HUDEP-2 (cell line): ENCODE data around the gene TNRC6B.
A peak's percentile ranks its signal among the peaks of the same experiment; 100 is the strongest.
"Not testable (repeated sequence)": the region's sequence is repeated elsewhere in the genome, so short reads cannot be mapped to it uniquely, and the experiment has no call there.

Source experiments
- DNase-seq, 76 experiments: peaks; one replicate each; lab custom pipeline; 2025; ENCODE audit not compliant: unreplicated experiment in 76 of 76; lab: John Stamatoyannopoulos, UW

Gene TNRC6B, protein sequence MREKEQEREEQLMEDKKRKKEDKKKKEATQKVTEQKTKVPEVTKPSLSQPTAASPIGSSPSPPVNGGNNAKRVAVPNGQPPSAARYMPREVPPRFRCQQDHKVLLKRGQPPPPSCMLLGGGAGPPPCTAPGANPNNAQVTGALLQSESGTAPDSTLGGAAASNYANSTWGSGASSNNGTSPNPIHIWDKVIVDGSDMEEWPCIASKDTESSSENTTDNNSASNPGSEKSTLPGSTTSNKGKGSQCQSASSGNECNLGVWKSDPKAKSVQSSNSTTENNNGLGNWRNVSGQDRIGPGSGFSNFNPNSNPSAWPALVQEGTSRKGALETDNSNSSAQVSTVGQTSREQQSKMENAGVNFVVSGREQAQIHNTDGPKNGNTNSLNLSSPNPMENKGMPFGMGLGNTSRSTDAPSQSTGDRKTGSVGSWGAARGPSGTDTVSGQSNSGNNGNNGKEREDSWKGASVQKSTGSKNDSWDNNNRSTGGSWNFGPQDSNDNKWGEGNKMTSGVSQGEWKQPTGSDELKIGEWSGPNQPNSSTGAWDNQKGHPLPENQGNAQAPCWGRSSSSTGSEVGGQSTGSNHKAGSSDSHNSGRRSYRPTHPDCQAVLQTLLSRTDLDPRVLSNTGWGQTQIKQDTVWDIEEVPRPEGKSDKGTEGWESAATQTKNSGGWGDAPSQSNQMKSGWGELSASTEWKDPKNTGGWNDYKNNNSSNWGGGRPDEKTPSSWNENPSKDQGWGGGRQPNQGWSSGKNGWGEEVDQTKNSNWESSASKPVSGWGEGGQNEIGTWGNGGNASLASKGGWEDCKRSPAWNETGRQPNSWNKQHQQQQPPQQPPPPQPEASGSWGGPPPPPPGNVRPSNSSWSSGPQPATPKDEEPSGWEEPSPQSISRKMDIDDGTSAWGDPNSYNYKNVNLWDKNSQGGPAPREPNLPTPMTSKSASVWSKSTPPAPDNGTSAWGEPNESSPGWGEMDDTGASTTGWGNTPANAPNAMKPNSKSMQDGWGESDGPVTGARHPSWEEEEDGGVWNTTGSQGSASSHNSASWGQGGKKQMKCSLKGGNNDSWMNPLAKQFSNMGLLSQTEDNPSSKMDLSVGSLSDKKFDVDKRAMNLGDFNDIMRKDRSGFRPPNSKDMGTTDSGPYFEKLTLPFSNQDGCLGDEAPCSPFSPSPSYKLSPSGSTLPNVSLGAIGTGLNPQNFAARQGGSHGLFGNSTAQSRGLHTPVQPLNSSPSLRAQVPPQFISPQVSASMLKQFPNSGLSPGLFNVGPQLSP (N-terminal part only)

DNA sequence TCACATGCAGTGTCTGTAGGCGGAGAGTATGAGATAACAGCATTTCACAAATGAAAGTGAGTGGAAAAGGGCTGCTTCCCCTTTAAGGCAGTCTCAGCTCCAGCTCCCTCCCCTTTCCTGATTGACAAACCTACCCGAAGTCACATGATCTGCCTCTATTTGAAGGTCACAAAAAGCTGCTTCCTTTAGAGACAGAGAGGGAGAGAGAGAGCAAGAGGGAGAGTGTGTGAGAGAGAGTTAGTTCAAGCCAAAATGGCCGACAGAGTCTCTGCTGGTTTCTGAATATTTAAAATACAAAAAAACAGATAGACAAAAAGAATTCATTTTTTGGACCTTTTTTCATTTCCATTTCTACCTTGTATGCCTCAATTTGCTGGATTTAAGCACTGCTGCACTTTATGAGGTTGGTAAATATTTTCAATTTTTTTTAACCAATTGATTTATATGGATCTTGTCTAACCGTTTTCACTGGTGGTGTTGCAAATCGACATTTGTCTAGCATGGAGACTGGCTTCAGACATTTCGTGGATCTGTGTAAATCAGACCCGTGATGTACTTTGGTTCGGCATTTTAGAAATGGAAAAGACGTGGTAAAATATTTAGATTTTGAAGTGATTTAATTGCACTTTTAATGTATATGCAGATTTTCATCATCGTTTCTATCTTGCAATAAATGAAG lies at the start of gene TNRC6B:
TNRC6B (plus strand) TSS at position 188 of the 679 bp plus-strand sequence; CDS start at position 399, 211 bp downstream.
- DNase-seq, result peak in 73 of 76 experiments; percentile 33 to 97 (median 83)

DNA sequence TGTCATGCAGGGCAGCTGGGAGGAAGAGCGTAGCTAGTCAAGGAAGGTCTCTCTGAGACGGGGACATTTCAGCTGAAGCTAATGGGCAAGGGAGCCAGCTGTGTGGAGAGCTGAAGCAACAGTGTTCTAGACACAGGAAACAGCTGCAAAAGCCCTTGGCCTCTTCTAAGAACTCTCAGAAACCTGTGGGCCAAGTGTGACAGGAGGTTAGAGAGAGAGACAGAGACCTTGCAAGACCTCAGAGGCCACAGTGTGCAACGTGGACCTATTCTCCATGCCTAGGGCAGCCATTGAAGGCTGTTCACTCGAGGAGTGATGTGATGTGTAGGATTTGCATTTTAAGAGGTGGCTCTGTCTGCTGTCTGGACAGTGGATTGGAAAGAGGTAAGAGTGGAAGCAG lies 48.7 kb upstream of the TNRC6B start:
- DNase-seq, result no peak

DNA sequence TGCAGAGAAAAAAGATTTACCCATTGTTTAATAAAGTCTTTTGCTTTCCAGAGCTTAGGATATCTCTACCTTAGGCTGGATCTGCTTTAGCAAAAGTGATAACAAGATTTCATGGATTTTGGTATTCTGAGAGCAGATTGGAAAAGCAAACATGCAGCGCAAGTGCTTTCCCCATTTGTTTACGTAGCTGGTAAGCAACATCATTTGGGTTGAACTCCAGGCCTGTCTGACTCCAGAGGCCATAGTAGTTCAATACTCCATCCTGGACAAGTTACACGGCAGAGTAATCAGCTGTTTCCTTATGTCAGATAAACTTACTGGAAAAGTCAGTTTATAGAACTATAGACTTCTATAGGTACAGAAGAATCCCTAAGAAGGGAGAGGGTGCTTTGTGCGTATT lies 40.6 kb upstream of the TNRC6B start:
- DNase-seq, result no peak

DNA sequence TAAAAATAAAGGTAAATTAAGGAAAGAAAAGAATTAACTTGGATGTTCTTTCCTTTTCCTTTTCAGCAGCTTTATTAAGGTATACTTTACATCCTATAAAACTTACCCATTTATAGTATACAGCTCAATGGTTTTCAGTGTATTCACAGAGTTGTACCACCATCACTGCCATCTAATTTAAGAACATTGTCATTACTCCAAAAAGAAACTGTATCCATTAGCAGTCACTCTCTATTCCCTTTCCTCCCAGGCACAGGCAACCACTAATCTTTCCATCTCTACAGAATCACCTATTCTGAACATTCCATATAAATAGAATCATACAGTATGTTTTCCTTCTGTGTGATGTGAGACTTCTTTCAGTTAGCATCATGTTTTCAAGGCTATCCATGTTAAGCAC lies 38.9 kb upstream of the TNRC6B start:
- DNase-seq, result no peak

DNA sequence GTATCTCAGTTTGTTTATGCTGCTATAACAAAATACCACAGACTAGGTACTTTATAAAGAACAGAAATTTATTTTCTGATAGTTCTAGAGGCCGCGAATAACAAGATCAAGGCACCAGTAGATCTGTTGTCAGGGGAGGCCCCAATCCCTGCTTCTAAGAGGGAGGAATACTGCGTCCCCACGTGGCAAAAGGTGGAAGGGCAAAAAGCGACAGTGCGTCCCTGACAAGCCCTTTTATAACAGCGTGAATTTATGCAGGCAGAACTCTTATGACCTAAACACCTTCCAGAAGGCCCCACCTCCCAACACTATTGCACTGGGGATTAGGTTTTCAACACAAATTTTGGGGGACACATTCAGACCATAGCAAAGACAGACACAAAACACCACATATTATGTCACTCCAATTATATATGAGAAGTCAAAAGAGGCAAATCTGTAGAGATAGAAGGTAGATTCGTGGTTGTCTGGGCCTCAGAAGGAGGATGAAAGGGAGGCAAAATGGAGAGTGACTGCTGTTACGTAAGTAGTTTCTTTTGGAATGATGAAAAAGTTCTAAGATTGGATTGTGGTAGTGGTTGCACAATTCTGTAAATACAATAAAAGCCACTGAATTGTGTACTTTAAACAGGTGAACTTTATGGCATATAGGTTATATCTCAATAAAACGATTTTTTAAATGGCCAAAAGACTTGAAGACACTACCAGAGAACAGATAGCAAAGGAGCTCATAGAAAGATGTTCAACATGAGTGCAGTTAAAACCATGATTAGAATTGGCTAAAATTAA lies 30.1 kb upstream of the TNRC6B start:
- DNase-seq, result peak in 2 of 76 experiments; percentile 4 to 7

DNA sequence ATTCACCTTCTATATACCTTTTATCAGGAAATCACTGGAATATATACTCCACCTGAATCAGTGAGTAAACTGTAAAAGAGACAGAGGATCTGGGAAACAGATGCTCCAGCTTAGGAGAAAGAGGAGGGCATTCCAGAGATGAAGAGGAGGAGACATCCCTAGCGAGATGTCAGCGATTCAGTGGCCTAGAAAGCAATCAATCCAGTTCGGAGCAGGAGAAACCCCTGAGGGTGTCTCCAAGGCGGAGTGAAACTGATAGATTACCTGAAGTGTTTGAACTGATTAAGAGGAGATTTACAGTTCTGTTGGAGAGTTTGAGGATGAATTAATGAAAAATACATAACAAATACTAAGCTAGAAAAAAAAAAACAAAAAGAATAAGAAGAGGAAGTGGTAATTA lies 24.5 kb upstream of the TNRC6B start:
- no peak for DNase-seq

DNA sequence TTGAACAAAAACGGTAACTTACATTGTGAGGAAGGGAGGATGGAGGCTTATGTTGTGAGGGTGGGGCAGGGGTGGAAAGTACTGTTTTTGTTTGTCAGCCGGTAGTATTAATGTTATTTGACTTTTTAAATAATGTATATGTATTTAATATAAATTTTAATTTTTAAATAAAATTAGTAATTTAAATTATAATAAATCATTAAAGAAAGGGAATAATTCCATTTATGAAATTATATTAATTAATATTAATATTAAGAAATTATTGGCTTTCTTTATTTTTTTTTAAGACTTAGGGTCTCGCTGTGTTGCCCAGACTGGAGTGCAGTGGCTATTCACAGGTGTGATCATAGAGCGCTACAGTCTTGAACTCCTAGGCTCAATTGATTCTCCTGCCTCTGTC lies 24.0 kb upstream of the TNRC6B start:
- no peak for DNase-seq

DNA sequence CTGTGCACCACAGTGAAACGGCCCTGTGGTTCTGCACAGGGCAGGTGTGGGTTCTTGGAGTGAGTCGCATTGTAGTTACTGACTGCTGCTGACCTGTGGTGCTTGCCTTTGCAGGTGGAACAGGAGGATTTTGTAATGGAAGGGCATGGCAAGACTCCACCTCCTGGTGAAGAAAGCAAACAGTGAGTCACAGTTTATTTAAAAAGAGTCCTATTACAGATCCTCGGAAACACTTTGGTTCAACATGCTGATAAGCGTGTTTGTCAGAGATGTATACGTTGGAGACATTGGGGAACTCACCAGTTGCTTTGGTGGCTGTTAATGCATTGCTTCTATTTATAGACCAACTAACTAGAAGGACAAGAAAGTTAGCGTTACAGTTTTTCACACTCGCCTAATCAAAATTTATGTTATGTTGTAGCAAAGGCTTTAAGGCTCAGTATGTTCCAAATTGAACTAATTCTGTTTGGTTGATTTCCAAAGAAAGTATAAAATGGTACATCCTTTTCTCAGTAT lies 21.7 kb upstream of the TNRC6B start:
- DNase-seq, result peak in 4 of 76 experiments; percentile 12 to 32 (median 22)

DNA sequence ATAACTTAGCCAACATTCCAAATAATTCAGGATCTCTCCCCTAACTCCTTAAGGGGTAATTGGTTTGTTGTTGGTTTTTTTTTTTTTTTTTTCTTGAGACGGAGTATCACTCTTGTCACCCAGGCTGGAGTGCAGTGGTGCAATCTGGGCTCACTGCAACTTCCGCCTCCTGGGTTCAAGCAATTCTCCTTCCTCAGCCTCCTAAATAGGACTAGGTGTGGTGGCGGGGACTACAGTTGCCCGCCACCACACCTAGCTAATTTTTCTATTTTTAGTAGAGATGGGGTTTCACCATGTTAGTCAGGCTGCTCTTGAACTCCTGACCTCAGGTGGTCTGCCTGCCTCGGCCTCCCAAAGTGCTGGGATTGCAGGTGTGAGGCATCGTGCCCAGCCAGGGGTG lies 21.0 kb upstream of the TNRC6B start:
- DNase-seq, result not testable (repeated sequence)

DNA sequence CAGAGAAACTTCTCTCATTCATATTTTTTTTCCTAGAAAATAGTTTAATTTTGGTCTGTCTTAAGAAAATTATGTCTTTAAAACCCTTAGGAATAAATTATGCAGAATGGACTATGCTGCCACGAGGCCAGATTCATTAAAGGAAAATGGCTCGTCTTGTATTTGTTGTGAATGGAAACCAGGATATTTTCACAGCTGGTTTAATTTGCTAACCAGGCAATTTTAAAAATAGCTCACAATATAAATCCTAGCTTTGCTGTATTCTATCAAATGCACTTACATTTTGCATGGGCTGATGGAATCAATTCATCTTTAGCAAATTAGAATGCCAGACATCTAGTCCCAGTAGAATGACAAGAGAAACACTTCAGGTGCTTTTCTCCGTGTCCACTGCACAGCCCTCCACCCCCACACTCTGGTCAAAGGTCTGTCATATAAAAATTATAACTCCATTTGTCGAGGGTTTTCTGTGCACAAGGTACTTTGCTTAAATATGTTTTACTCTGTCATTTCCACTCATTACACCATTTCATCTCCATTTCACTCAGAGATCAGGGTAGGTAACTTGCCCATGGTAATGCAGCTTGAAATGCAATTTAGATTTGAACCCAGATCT lies 20.3 kb upstream of the TNRC6B start:
- no peak for DNase-seq

DNA sequence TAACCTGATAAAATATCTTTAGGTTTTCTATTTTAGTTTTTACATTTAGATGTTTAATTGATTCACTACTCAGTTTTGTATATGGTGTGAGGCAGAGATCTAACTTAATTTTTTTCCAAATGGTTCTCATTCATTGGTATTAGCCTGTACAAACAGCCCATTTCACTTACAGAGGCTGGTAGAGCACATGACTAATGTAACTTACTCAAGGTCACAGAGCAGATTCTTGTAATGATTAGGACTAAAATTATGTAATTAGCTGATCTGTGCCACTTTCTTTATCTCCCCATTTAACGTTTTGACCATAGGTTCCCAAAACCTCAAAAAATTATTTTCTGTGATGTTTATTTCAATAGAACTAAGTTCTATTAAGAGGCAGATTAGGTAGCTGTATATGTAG lies 16.5 kb upstream of the TNRC6B start:
- no peak for DNase-seq

DNA sequence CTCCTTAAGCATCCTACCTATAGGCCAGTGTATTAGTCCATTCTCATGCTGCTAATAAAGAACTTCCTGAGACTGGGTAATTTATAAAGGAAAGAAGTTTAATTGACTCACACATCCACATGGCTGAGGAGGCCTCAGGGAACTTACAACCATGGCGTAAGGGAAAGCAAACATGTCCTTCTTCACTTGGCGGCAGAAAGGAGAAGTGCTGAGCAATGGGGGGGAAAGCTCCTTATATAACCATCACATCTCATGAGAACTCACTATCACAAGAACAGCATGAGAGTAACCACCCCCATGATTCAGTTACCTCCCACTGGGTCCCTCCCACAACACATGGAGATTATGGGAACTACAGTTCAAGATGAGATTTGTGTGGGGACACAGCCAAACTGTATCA lies 12.2 kb upstream of the TNRC6B start:
- DNase-seq, result peak in 4 of 76 experiments; percentile 10 to 37 (median 18)

DNA sequence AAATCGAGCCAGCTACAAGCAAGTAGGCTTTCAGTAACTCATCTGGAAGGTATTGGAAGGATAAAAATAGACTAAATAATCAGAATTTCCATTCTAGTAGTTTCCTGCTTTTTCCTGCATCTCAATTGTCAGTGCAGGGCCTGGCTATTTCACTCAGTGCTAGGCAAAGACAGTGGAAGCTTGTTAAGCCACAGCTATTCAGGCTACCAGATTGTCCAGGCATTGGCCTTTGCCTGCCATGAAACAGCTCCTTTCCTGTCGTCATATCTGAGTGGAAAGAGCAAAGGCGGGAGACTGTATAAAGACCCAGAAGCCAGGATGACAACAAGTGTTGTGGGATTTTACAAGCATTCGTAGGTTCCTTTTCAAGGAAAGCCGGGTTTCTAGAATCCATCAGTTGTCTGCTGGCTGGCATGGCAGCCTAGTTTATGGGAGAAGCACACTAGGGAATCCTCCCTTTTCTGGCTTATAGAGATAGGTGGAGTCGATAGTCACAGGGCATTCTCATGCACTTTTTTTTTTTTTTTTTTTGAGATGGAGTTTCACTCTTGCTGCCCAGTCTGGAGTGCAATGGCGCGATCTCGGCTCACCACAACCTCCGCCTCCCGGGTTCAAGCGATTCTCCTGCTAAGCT lies 2.0 kb upstream of the TNRC6B start:
- DNase-seq, result peak in 4 of 76 experiments; percentile 21 to 35 (median 28)

DNA sequence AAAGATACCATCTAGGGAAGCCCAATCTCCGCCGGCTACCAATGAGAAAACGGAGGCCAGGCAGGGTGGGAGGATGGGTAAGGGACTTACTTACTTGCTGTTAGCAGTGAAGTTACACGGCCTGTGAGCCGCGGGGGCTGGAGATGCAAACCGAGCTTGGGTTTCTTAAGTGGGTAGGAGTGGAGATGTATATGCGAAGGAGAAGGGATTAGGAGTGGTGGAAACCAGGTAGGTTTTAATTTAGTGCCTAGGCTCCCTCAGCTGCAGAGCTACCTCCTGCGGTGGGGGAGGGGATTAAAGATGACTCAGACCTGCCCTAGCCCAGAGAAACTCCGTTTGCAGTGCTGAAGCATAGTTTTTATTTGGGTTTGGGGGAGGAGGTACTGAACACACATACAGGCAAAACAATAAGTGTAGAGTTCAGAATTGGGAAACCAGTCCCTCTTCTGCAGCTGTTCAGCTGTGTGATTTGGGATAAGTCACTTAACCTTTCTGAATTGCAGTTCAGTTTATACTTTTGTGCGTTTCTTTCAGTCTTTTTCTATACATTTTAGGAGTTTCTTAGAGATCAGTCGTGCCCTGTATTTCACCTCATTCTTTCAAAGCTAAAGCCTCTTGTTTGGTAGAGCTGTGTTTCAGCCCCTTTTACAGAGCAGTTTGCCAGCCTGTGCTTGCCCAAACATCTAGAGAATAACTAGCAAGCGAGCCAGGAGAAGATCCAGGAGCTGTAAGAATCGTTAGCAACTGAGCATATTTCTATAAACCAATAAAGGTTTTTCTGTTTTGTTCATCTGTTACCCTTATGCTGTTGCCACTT lies 596 bp upstream of the TNRC6B start:
- DNase-seq, result peak in 60 of 76 experiments; percentile 18 to 76 (median 50)

DNA sequence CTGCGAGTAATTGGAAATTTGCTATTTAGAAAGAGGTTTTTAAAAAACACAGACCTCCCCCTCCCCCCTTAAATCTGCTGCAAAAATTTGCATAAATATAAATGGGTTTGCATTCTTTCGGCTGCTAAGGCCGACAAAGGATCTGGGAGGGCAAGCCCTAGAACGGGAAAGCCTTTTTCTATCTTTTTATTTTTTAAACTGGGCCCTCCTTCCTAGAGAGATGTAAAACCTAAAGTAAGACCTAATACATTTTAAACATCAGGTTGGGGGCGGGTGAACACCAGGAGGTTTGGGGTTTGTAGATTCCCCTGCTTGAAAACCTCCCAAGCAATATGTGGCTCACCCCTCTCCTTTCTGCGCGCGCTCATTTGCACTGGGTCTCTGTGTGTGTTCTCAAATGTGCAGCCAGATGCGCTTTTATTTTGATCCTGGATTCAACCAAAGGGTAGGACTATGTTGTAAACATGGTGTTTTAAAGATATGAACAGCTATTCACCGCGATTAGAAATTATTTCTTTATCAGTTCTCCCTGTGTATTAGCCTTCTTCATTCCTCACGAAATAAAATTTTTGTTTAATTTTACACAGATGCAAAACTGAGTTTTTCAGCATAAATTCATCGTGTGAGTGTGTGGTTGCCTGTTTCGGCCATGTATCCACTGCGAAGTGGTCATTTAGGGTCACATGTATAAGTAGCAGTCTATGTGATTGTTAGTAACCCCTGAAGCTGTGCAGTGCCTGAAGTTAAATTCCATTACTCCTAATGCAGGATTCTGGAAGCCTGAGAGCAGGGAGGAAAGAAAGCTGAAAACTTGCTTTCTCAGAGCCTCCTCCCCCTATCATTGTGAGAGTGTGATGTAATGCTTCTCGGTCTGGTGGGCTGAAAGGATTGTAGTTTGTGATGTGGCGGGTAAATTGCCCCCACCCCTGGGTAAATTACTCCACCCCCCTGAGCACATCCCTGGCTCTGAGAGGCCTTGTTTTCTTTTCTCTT lies 988 bp downstream of the TNRC6B start:
- peak in 16 of 76 experiments; percentile 14 to 41 (median 22) for DNase-seq

DNA sequence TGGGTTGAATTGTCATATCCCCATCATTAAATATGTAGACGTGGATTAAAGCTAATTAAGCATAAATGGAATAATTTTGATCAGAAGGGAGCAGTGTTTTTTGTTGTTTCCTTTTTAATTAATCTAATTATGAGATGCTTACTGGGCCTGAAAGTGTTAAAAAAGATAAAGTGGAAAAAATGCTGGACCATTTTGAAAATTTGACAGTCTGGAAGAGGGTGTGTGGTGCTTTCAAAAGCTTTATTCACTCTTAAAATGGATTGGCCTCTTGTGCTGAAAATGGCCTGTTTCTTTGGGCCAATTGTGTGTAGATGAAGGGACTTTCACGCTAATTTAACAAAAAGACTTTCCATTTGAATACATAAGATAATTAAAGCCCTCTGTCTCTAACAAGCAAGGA lies 1.8 kb downstream of the TNRC6B start:
- no peak for DNase-seq
